Neuronal stem cell (in vitro differentiated cells): ENCODE results near the gene GLIS1.

Experiments
- DNase-seq: peaks from one replicate; pipeline ENCODE4 v3.0.0-alpha.2; 2013; ENCODE audit warnings: low spot score
- H2AFZ ChIP-seq: one replicate; pipeline ENCODE4 v1.6.1; 2013; ENCODE audit warnings: mild to moderate bottlenecking, low read length, inconsistent platforms
- H2AK5ac ChIP-seq: 2 replicates; pipeline ENCODE4 v1.6.1; 2013; ENCODE audit warnings: low read depth, mild to moderate bottlenecking, inconsistent platforms, low read length, moderate library complexity, mixed read lengths
- H2BK120ac ChIP-seq: 2 replicates; pipeline ENCODE4 v1.6.1; 2013; ENCODE audit warnings: low read depth, mild to moderate bottlenecking, inconsistent platforms, low read length, moderate library complexity, mixed read lengths
- H2BK12ac ChIP-seq: one replicate; pipeline ENCODE4 v1.6.1; 2013; ENCODE audit warnings: low read length, inconsistent platforms
- H2BK15ac ChIP-seq: 2 replicates; pipeline ENCODE4 v1.6.1; 2013; ENCODE audit warnings: mild to moderate bottlenecking, low read length, inconsistent platforms, mixed read lengths
- H2BK5ac ChIP-seq: one replicate; pipeline ENCODE4 v1.6.1; 2013; ENCODE audit warnings: inconsistent platforms, mild to moderate bottlenecking, low read length, moderate library complexity
- H3K14ac ChIP-seq: one replicate; pipeline ENCODE4 v1.6.1; 2013; ENCODE audit warnings: low read length, inconsistent platforms
- H3K18ac ChIP-seq: 2 replicates; pipeline ENCODE4 v1.6.1; 2013; ENCODE audit warnings: low read length, inconsistent platforms
- H3K23ac ChIP-seq: 2 replicates; pipeline ENCODE4 v1.6.1; 2013; ENCODE audit warnings: low read depth, mild to moderate bottlenecking, mixed read lengths, low read length, inconsistent platforms; ENCODE audit not compliant: poor library complexity
- H3K27ac ChIP-seq: replicated peaks from 3 replicates; pipeline ENCODE4 v1.5.1; 2013; ENCODE audit warnings: low read length, inconsistent platforms
- H3K27me3 ChIP-seq, 3 experiments: 2 replicates each; pipeline ENCODE4 v1.6.1; 2013; ENCODE audit warnings: low read length in 3 of 3, mild to moderate bottlenecking in 2 of 3, inconsistent platforms in 1 of 3, low read depth in 1 of 3, mixed read lengths in 1 of 3, moderate library complexity in 1 of 3; ENCODE audit not compliant: control insufficient read depth in 3 of 3, insufficient read depth in 3 of 3
- H3K36me3 ChIP-seq, 2 donors: replicated peaks in 1 of 2; 2 replicates each; pipeline ENCODE4 v1.6.1; 2013; ENCODE audit warnings: low read length in 2 of 2; ENCODE audit not compliant: control insufficient read depth in 2 of 2, insufficient read depth in 2 of 2
- H3K4ac ChIP-seq: 2 replicates; pipeline ENCODE4 v1.6.1; 2013; ENCODE audit warnings: inconsistent platforms, mild to moderate bottlenecking, low read length, moderate library complexity
- H3K4me1 ChIP-seq, 2 donors: 1 replicate in 1 of 2; 2 replicates in 1 of 2; pipeline ENCODE4 v1.6.1; 2013; ENCODE audit warnings: low read length in 2 of 2, low read depth in 1 of 2; ENCODE audit not compliant: control insufficient read depth in 2 of 2, insufficient read depth in 1 of 2
- H3K4me2 ChIP-seq: one replicate; pipeline ENCODE4 v1.6.1; 2013; ENCODE audit warnings: mild to moderate bottlenecking, low read length, inconsistent platforms; ENCODE audit not compliant: insufficient read depth, poor library complexity, severe bottlenecking
- H3K4me3 ChIP-seq, 2 donors: 2 replicates each; pipeline ENCODE4 v1.5.1; 2013; ENCODE audit warnings: low read length in 2 of 2, mild to moderate bottlenecking in 2 of 2, inconsistent platforms in 1 of 2, moderate library complexity in 1 of 2
- H3K79me1 ChIP-seq: one replicate; pipeline ENCODE4 v1.6.1; 2013; ENCODE audit warnings: low read depth, mild to moderate bottlenecking, inconsistent platforms, low read length, moderate library complexity
- H3K9ac ChIP-seq: one replicate; pipeline ENCODE4 v1.6.1; 2013; ENCODE audit warnings: mild to moderate bottlenecking, low read depth, low read length, inconsistent platforms; ENCODE audit not compliant: poor library complexity
- H3K9me3 ChIP-seq, 2 donors: replicated peaks in 1 of 2; 2 replicates each; pipeline versions ENCODE3 to v1.6.1; 2013; ENCODE audit warnings: low read length in 2 of 2, mild to moderate bottlenecking in 2 of 2, inconsistent platforms in 1 of 2, low read depth in 1 of 2, mixed read lengths in 1 of 2, moderate library complexity in 1 of 2; ENCODE audit not compliant: control insufficient read depth in 2 of 2, insufficient read depth in 1 of 2
- H4K8ac ChIP-seq: one replicate; pipeline ENCODE4 v1.6.1; 2013; ENCODE audit warnings: low read depth, mild to moderate bottlenecking, inconsistent platforms, low read length, moderate library complexity
- H4K91ac ChIP-seq: one replicate; pipeline ENCODE4 v1.6.1; 2013; ENCODE audit warnings: low read length, low read depth, mild to moderate bottlenecking, inconsistent platforms; ENCODE audit not compliant: poor library complexity
- WGBS, 2 donors: extraction: QIAGEN DNeasy Blood & Tissue Kit; methylation state at CpG; one replicate each; pipeline ENCODE4 v1.1.7; 2013; ENCODE audit warnings: missing lambda C conversion rate in 2 of 2, mixed read lengths in 1 of 2; ENCODE audit not compliant: insufficient read length in 2 of 2, insufficient replicate concordance in 1 of 2; ENCODE audit errors: extremely low coverage in 2 of 2; 5-methylcytosine and 5-hydroxymethylcytosine counted together

GLIS1 gene

GRCh38 chr1:53500204-53501064 lies 238.5 kb downstream of the GLIS1 start:
- Histone ChIP-seq H3K14ac (peak overlapping the region; percentile 63), H3K4ac (no peak overlapping the region), H3K23ac (no peak overlapping the region), H2BK15ac (peak overlapping the region; percentile 90), H2AK5ac (peak overlapping the region; percentile 88), H2AFZ (no peak overlapping the region), H4K8ac (no peak overlapping the region), H3K9ac (peak overlapping the region; percentile 50), H3K27me3 (peaks cover 0 to 9% (median 0%) of the 10 kb centered on the region in 3 experiments), H3K9me3 (no peaks in the 10 kb centered on the region), H3K18ac (peak overlapping the region; percentile 97), H2BK5ac (no peak overlapping the region), H3K79me1 (no peaks in the 10 kb centered on the region), H2BK12ac (peak overlapping the region; percentile 69), H2BK120ac (no peak overlapping the region), H4K91ac (peak overlapping the region; percentile 99), H3K27ac (no peak overlapping the region), H3K4me3 (no peak overlapping the region), H3K4me2 (no peak overlapping the region), H3K4me1 (peaks cover 13 to 31% of the 10 kb centered on the region in 2 donors), H3K36me3 (no peaks in the 10 kb centered on the region)
- no peak for DNase-seq
- no CpG with 5 or more reads among the region's 34 CpGs for WGBS, 2 donors

- H3K4me3 ChIP-seq: no peak overlapping the region
- H3K27me3 ChIP-seq: peaks cover 0 to 3% (median 0%) of the 10 kb centered on the region in 3 experiments
- no peak overlapping the region for H3K18ac ChIP-seq
- H3K23ac ChIP-seq: peak overlapping the region; percentile 18
- H2BK15ac ChIP-seq: peak overlapping the region; percentile 90
- H3K14ac ChIP-seq: no peak overlapping the region
- no CpG with 5 or more reads among the region's 20 CpGs for WGBS, 2 donors
- H3K79me1 ChIP-seq: no peaks in the 10 kb centered on the region
- no peak overlapping the region for H2BK12ac ChIP-seq
- no peak overlapping the region for H2BK5ac ChIP-seq
- no peak overlapping the region for H2BK120ac ChIP-seq
- H3K9ac ChIP-seq: no peak overlapping the region
- H2AFZ ChIP-seq: no peak overlapping the region
- no peak overlapping the region for H3K4me2 ChIP-seq
- H3K9me3 ChIP-seq: no peaks in the 10 kb centered on the region
- H2AK5ac ChIP-seq: peak overlapping the region; percentile 40
- DNase-seq: no peak
- H4K8ac ChIP-seq: no peak overlapping the region
- H3K4me1 ChIP-seq: peaks cover 13 to 24% of the 10 kb centered on the region in 2 donors
- no peaks in the 10 kb centered on the region for H3K36me3 ChIP-seq
- no peak overlapping the region for H3K4ac ChIP-seq
- no peak overlapping the region for H3K27ac ChIP-seq
- no peak overlapping the region for H4K91ac ChIP-seq
These were observed 239.4 kb downstream of the GLIS1 start for GRCh38 chr1:53499257-53500203.

- H2BK120ac ChIP-seq: peak overlapping the region; percentile 58
- no peak for DNase-seq
- no peaks in the 10 kb centered on the region for H3K36me3 ChIP-seq
- H4K91ac ChIP-seq: peak overlapping the region; percentile 65
- H3K14ac ChIP-seq: peak overlapping the region; percentile 97
- H3K27me3 ChIP-seq: no peaks in the 10 kb centered on the region
- H3K4me2 ChIP-seq: no peak overlapping the region
- no peaks in the 10 kb centered on the region for H3K9me3 ChIP-seq
- H3K18ac ChIP-seq: peak overlapping the region; percentile 71
- no peak overlapping the region for H3K9ac ChIP-seq
- H3K23ac ChIP-seq: no peak overlapping the region
- H4K8ac ChIP-seq: no peak overlapping the region
- H2BK12ac ChIP-seq: no peak overlapping the region
- WGBS, 2 donors: no CpG with 5 or more reads among the region's 9 CpGs
- peaks cover 10 to 20% of the 10 kb centered on the region in 2 donors for H3K4me1 ChIP-seq
- peak overlapping the region; percentile 63 for H2AK5ac ChIP-seq
- peak overlapping the region; percentile 84 for H3K4ac ChIP-seq
- H3K4me3 ChIP-seq: no peak overlapping the region
- H3K27ac ChIP-seq: no peak overlapping the region
- no peak overlapping the region for H2AFZ ChIP-seq
- no peak overlapping the region for H2BK15ac ChIP-seq
- H3K79me1 ChIP-seq: no peaks in the 10 kb centered on the region
- no peak overlapping the region for H2BK5ac ChIP-seq
These were observed 240.3 kb downstream of the GLIS1 start for GRCh38 chr1:53498555-53499131.
